Liver (tissue), 3 donors: ENCODE results near the gene DCC.

ENCODE experiments used
- CTCF ChIP-seq: fragments of 150-350 bp; IDR thresholded peaks from 2 replicates; pipeline ENCODE4 v1.5.1; 2017; ENCODE audit warnings: improper control_type of control experiment, low read depth, low read length; ENCODE audit not compliant: missing input control
- FOXA1 ChIP-seq: IDR thresholded peaks from 2 replicates; pipeline ENCODE4 v1.6.1; 2016; ENCODE audit warnings: antibody characterized with exemption
- HNF4G ChIP-seq: IDR thresholded peaks from 2 replicates; pipeline ENCODE4 v1.6.1; 2016; ENCODE audit warnings: antibody characterized with exemption
- NR2F2 ChIP-seq: IDR thresholded peaks from 2 replicates; pipeline ENCODE4 v1.6.1; 2016; ENCODE audit warnings: antibody characterized with exemption
- RXRA ChIP-seq, 2 donors: IDR thresholded peaks; 2 replicates each; pipeline ENCODE4 v1.6.1; 2017 to 2018; ENCODE audit warnings: antibody characterized with exemption in 2 of 2, mild to moderate bottlenecking in 1 of 2
- TAF1 ChIP-seq: conservative IDR thresholded peaks from 2 replicates; pipeline ENCODE4 v1.6.1; 2016; ENCODE audit warnings: antibody characterized with exemption, mild to moderate bottlenecking
- YY1 ChIP-seq: IDR thresholded peaks from 2 replicates; pipeline ENCODE4 v1.6.1; 2016; ENCODE audit warnings: antibody characterized with exemption, mild to moderate bottlenecking
- TF ChIP-seq, protein P1 (sequence below): IDR thresholded peaks from 2 replicates; pipeline ENCODE4 v1.6.1; 2016; ENCODE audit warnings: antibody characterized with exemption
- donor health status: healthy.
- donor health status: healthy.

DNA sequence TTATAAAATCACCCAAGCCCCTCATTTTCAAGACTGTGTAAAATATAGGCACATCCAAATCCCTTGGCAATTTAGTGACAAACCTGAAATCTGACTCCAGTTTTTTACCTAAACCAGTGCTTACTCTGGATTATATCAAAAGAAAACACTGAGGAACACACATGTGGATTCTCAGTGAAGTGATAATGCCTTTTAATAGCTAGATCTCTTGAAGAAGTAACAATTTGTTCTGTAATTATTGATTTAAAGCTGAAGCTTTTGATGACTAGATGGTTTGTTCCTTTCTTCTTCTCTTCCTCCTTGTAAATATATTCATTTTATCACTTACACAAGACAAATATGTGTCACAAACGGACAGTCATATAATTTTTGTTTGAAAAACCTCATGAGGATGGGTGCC is 894.6 kb downstream of the DCC start:
- TF ChIP-seq CTCF: no peak
- TF ChIP-seq, protein P1, sequence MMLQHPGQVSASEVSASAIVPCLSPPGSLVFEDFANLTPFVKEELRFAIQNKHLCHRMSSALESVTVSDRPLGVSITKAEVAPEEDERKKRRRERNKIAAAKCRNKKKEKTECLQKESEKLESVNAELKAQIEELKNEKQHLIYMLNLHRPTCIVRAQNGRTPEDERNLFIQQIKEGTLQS: no peak
- no peak for TF ChIP-seq YY1
- no peak for TF ChIP-seq RXRA (IDR thresholded peaks at IDR 0.05)
- TF ChIP-seq FOXA1: no peak
- TF ChIP-seq TAF1: no peak
- TF ChIP-seq HNF4G: no peak
- TF ChIP-seq NR2F2: no peak
